ENCODE data around the gene GATA1.

Gene GATA1

GRCh38 chrX:48791063-48791820, 4.9 kb downstream of the GATA1 start:
- H3K4me1 Mint-ChIP-seq (ENCODE audit: low read depth) = peaks cover 15% of the 10 kb centered on the region
- H3K9me3 Mint-ChIP-seq (ENCODE audit: low read depth) = no peaks in the 10 kb centered on the region

GRCh38 chrX:48792219-48792618, 5.8 kb downstream of the GATA1 start:
- no peaks in the 10 kb centered on the region for H3K36me3 Mint-ChIP-seq
- no peak overlapping the region for H3K4me3 Mint-ChIP-seq
- no peaks in the 10 kb centered on the region for H3K9me3 Mint-ChIP-seq (ENCODE audit: low read depth)
- no peaks in the 10 kb centered on the region for H3K27me3 Mint-ChIP-seq
- H3K27ac Mint-ChIP-seq = no peak overlapping the region
- peaks cover 15% of the 10 kb centered on the region for H3K4me1 Mint-ChIP-seq (ENCODE audit: low read depth)

More at GRCh38 chrX:48791063-48791820, 4.9 kb downstream of the GATA1 start:
- Mint-ChIP-seq H3K4me3 (no peak overlapping the region), H3K27me3 (no peaks in the 10 kb centered on the region), H3K27ac (no peak overlapping the region), H3K36me3 (no peaks in the 10 kb centered on the region)

- Mint-ChIP-seq H3K9me3 (ENCODE audit: low read depth) (no peaks in the 10 kb centered on the region), H3K4me3 (no peak overlapping the region), H3K27me3 (no peaks in the 10 kb centered on the region), H3K27ac (no peak overlapping the region), H3K36me3 (no peaks in the 10 kb centered on the region), H3K4me1 (ENCODE audit: low read depth) (peaks cover 10% of the 10 kb centered on the region)
Observed at GRCh38 chrX:48793935-48794334, 7.5 kb downstream of the GATA1 start.

DNA sequence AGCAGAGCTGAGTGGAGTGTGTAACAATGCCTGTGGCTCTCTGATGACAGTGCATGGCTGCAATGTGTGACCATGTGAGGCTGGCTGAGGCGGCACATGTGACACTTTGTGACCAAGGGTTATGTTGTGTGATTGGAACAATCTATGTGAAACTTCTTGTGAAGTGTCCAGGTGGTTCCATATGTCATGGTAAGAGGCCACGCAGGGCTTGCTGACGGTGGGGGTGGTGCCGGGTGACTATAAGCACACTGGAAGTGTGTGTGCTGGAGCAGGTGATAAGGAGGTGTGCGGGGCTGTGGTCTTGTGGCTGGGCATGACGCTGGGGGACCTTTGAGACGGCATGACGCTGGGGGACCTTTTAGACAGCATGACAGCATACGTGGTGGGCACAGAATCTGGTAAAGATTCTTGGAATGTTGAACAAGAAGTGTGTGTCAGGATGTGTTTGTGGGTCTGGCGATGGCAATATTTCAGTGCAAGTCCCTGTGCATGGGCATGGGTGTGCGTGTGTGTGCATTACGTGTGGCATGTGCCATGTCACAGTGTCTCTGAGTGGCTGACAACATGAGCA, 8.0 kb downstream of the GATA1 start:
- H3K4me1 Mint-ChIP-seq (ENCODE audit: low read depth) = peaks cover 6% of the 10 kb centered on the region
- H3K36me3 Mint-ChIP-seq = no peaks in the 10 kb centered on the region
- H3K27me3 Mint-ChIP-seq = no peaks in the 10 kb centered on the region
- H3K4me3 Mint-ChIP-seq = no peak overlapping the region
- H3K9me3 Mint-ChIP-seq (ENCODE audit: low read depth) = no peaks in the 10 kb centered on the region
- no peak overlapping the region for H3K27ac Mint-ChIP-seq

- H3K27ac Mint-ChIP-seq = no peak overlapping the region
- peaks cover under 1% of the 10 kb centered on the region for H3K4me1 Mint-ChIP-seq (ENCODE audit: low read depth)
- H3K36me3 Mint-ChIP-seq = no peaks in the 10 kb centered on the region
- no peaks in the 10 kb centered on the region for H3K9me3 Mint-ChIP-seq (ENCODE audit: low read depth)
- no peaks in the 10 kb centered on the region for H3K27me3 Mint-ChIP-seq
- H3K4me3 Mint-ChIP-seq = no peak overlapping the region
Observed at GRCh38 chrX:48794911-48795515, 8.6 kb downstream of the GATA1 start.

DNA sequence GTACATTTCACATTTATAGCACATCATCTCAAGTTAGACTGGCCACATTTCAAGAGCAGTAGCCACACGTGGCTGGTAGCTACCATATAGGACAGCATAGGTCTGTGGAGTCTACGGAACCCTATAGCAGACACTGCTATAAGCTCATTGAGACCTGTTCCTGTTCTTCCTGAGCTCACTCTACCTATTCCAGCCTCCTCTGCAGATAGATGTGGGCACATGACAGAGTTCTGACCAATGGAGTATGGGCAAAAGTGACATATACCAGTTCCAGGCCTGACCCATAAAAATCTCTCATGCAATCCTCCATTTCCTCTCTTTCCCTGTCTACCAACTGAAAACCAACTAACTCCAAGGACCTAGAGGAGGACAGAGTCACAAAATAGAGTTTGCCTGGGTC, 11.9 kb downstream of the GATA1 start:
- H3K4me3 Mint-ChIP-seq = no peak overlapping the region
- H3K36me3 Mint-ChIP-seq = no peaks in the 10 kb centered on the region
- no peak overlapping the region for H3K27ac Mint-ChIP-seq
- H3K4me1 Mint-ChIP-seq (ENCODE audit: low read depth) = peaks cover 12% of the 10 kb centered on the region
- no peaks in the 10 kb centered on the region for H3K9me3 Mint-ChIP-seq (ENCODE audit: low read depth)
- no peaks in the 10 kb centered on the region for H3K27me3 Mint-ChIP-seq

GRCh38 chrX:48800574-48801279, 14.3 kb downstream of the GATA1 start:
- H3K36me3 Mint-ChIP-seq = no peaks in the 10 kb centered on the region
- H3K4me3 Mint-ChIP-seq = peak overlapping the region; percentile 96
- H3K9me3 Mint-ChIP-seq (ENCODE audit: low read depth) = no peaks in the 10 kb centered on the region
- H3K27me3 Mint-ChIP-seq = no peaks in the 10 kb centered on the region
- H3K4me1 Mint-ChIP-seq (ENCODE audit: low read depth) = peaks cover 13% of the 10 kb centered on the region
- peak overlapping the region; percentile 98 for H3K27ac Mint-ChIP-seq

DNA sequence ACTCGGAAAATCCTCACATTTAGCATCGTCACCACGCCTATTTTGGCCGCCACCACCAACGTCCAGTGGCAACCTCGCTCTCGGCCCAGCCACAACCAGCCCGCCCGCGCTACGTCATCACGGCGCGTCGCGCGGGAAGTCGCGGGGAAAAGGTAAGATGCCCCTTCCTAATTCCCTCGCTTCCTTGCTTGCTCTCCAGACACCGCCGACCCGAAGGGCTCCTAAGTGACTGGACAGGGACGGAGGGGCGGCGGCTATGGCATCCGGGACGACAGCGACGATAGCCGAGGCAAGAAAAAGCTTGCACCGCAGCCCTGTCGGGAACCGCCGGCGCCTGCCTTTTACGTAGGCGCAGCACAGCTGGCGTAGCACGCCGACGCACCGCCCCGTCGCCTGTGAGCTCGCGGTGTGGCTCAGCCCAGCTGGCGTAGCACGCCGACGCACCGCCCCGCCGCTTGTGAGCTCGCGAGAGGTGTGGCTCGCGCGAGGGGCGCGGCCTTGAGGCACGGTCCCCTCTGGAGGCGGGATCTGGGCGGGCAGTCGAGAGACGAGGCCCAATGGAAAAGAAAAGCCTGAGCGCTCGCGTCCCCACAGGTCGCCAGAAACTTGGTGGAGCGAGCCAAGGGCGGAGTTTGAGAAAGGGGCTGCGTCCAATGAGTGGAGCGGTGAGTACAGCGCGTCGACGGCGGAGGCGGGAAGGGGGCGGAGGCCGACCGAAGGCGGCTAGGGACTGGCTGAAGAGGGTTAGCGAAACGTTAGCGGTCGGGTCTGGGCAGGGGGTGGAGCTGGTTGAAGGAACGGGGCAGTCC, 15.1 kb downstream of the GATA1 start, which contains the start of gene HDAC6:
HDAC6 (plus strand) TSS at position 788 of the 809 bp plus-strand sequence. CDS start 626 bp downstream, outside the sequence.
- peak within 1 kb of the TSS; percentile 96 for H3K4me3 Mint-ChIP-seq
- H3K36me3 Mint-ChIP-seq = no peaks in the 10 kb centered on the region
- H3K27ac Mint-ChIP-seq = peak within 1 kb of the TSS; percentile 98
- H3K9me3 Mint-ChIP-seq (ENCODE audit: low read depth) = no peaks in the 10 kb centered on the region
- H3K4me1 Mint-ChIP-seq (ENCODE audit: low read depth) = peaks cover 16% of the 10 kb centered on the region
- H3K27me3 Mint-ChIP-seq = no peaks in the 10 kb centered on the region

DNA sequence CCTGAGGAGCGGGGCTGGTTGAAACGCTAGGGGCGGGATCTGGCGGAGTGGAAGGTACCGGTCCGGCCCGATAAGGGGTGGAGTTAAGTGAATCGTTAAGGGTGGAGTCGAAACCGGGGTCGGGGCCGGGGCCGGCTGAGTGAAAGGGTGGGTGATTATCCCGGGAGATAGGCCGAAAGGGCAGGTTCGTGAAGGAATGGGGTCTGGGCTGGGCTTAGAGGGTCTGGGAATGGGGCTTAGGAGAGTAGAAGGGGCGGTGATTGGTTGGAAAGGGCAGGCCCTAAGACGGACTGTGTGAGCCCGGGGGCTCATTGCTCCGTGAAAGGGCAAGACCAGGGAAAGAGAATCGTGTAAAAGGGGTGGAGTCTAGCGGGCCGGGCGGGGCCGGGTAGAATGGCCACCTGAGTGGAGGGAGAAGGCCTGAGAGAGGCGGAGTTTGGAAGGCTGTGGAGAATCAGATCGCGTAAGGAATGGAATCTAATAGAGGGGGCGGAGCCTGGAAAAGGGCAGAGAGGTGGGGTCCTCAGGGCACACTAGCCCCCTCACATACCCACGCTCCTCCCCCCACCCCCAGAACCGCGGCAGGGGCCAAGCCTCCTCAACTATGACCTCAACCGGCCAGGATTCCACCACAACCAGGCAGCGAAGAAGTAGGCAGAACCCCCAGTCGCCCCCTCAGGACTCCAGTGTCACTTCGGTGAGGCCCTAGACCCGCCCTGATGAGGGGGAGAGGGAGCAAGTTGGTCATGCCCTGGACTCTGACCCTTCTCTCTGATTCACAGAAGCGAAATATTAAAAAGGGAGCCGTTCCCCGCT, 15.9 kb downstream of the GATA1 start:
- Mint-ChIP-seq H3K4me1 (ENCODE audit: low read depth) (peaks cover 21% of the 10 kb centered on the region), H3K9me3 (ENCODE audit: low read depth) (no peaks in the 10 kb centered on the region), H3K4me3 (peak overlapping the region; percentile 96), H3K36me3 (no peaks in the 10 kb centered on the region), H3K27me3 (no peaks in the 10 kb centered on the region), H3K27ac (peak overlapping the region; percentile 98)

- H3K4me1 Mint-ChIP-seq (ENCODE audit: low read depth) = peaks cover 21% of the 10 kb centered on the region
- H3K27ac Mint-ChIP-seq = peak overlapping the region; percentile 98
- H3K36me3 Mint-ChIP-seq = no peaks in the 10 kb centered on the region
- H3K4me3 Mint-ChIP-seq = peak overlapping the region; percentile 96
- H3K9me3 Mint-ChIP-seq (ENCODE audit: low read depth) = no peaks in the 10 kb centered on the region
- H3K27me3 Mint-ChIP-seq = no peaks in the 10 kb centered on the region
Observed at GRCh38 chrX:48802905-48803200, 16.5 kb downstream of the GATA1 start.

DNA sequence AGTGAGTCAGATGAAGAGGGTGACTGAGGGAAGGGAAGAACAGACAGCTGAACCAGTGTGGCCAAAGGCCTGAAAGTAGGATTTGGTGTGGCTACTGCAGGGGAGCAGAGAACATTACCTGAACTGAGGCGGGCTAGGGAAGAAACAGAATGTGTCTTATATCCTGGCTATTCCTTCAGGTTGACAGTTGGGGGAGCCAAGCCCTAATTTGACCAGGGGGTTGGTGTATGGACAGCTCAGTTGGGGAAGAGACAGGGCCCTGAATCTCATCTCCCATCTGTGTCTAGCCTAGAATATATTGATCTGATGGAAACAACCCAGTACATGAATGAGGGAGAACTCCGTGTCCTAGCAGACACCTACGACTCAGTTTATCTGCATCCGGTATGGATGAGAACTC, 19.7 kb downstream of the GATA1 start:
- H3K36me3 Mint-ChIP-seq = no peaks in the 10 kb centered on the region
- no peak overlapping the region for H3K4me3 Mint-ChIP-seq
- H3K27ac Mint-ChIP-seq = no peak overlapping the region
- no peaks in the 10 kb centered on the region for H3K27me3 Mint-ChIP-seq
- peaks cover 16% of the 10 kb centered on the region for H3K4me1 Mint-ChIP-seq (ENCODE audit: low read depth)
- no peaks in the 10 kb centered on the region for H3K9me3 Mint-ChIP-seq (ENCODE audit: low read depth)

GRCh38 chrX:48813644-48814043, 27.3 kb downstream of the GATA1 start:
- H3K36me3 Mint-ChIP-seq = peaks cover 3% of the 10 kb centered on the region
- no peak overlapping the region for H3K4me3 Mint-ChIP-seq
- no peaks in the 10 kb centered on the region for H3K9me3 Mint-ChIP-seq (ENCODE audit: low read depth)
- no peak overlapping the region for H3K27ac Mint-ChIP-seq
- H3K4me1 Mint-ChIP-seq (ENCODE audit: low read depth) = no peaks in the 10 kb centered on the region
- no peaks in the 10 kb centered on the region for H3K27me3 Mint-ChIP-seq

GRCh38 chrX:48814722-48815121, 28.3 kb downstream of the GATA1 start:
- no peak overlapping the region for H3K4me3 Mint-ChIP-seq
- H3K4me1 Mint-ChIP-seq (ENCODE audit: low read depth) = no peaks in the 10 kb centered on the region
- peaks cover 3% of the 10 kb centered on the region for H3K36me3 Mint-ChIP-seq
- no peak overlapping the region for H3K27ac Mint-ChIP-seq
- H3K27me3 Mint-ChIP-seq = no peaks in the 10 kb centered on the region
- H3K9me3 Mint-ChIP-seq (ENCODE audit: low read depth) = no peaks in the 10 kb centered on the region

GRCh38 chrX:48815266-48815665, 28.9 kb downstream of the GATA1 start:
- Mint-ChIP-seq H3K36me3 (peaks cover 3% of the 10 kb centered on the region), H3K4me3 (no peak overlapping the region), H3K4me1 (ENCODE audit: low read depth) (no peaks in the 10 kb centered on the region), H3K27me3 (no peaks in the 10 kb centered on the region), H3K27ac (no peak overlapping the region), H3K9me3 (ENCODE audit: low read depth) (no peaks in the 10 kb centered on the region)
